Keratinocyte (primary cell): ENCODE results near the gene HDAC1. TPM values are rescaled to one million over a fixed set of nuclear protein-coding genes. Genes with fewer than 3 reads are reported as not detected.

Experiments
- DNase-seq: peaks from one replicate; pipeline ENCODE4 v3.0.0-alpha.2; 2011; ENCODE audit warnings: low read depth, missing footprints, low spot score
- FAIRE-seq: peaks from 2 replicates; lab custom pipeline; 2011; peaks lifted over from hg19 to GRCh38; lab: Jason Lieb, UNC
- H2AFZ ChIP-seq: 2 replicates; pipeline ENCODE4 v1.6.0; 2012; ENCODE audit warnings: low read length, control low read depth, inconsistent platforms; ENCODE audit not compliant: control insufficient read depth
- H3K27ac ChIP-seq: 2 replicates; pipeline ENCODE4 v1.5.1; 2011; ENCODE audit warnings: low read length; ENCODE audit not compliant: control insufficient read depth, insufficient read depth
- H3K27me3 ChIP-seq: 3 replicates; pipeline ENCODE4 v1.6.0; 2011; ENCODE audit warnings: low read length; ENCODE audit not compliant: control insufficient read depth, insufficient read depth; ENCODE audit errors: extremely low read depth
- H3K36me3 ChIP-seq, 2 experiments: 2 replicates in 1 of 2; 3 replicates in 1 of 2; pipeline ENCODE4 v1.5.1; 2011; ENCODE audit warnings: low read length in 2 of 2, mild to moderate bottlenecking in 1 of 2; ENCODE audit not compliant: control insufficient read depth in 2 of 2, insufficient read depth in 2 of 2; ENCODE audit errors: extremely low read depth in 1 of 2
- H3K4me1 ChIP-seq: 3 replicates; pipeline ENCODE4 v1.5.1; 2011; ENCODE audit warnings: low read length; ENCODE audit not compliant: control insufficient read depth, insufficient read depth; ENCODE audit errors: extremely low read depth
- H3K4me2 ChIP-seq: 3 replicates; pipeline ENCODE4 v1.6.0; 2011; ENCODE audit warnings: low read depth, low read length; ENCODE audit not compliant: control insufficient read depth, insufficient read depth; ENCODE audit errors: extremely low read depth
- H3K4me3 ChIP-seq, 3 experiments: fragments of 200-600 bp in 1 of 3; sonication (generic) in 1 of 3; 2 replicates in 2 of 3; 3 replicates in 1 of 3; pipeline ENCODE4 v1.5.1; 2011 to 2016; ENCODE audit warnings: low read length in 3 of 3, mild to moderate bottlenecking in 3 of 3, control low read depth in 2 of 3, inconsistent platforms in 1 of 3, low read depth in 1 of 3, mixed read lengths in 1 of 3, mixed run types in 1 of 3, moderate library complexity in 1 of 3; ENCODE audit not compliant: control insufficient read depth in 2 of 3, insufficient read depth in 2 of 3; ENCODE audit errors: extremely low read depth in 1 of 3
- H3K79me2 ChIP-seq: 2 replicates; pipeline ENCODE4 v1.6.0; 2012; ENCODE audit warnings: low read length; ENCODE audit not compliant: control insufficient read depth, insufficient read depth
- H3K9ac ChIP-seq: 3 replicates; pipeline ENCODE4 v1.6.0; 2011; ENCODE audit warnings: low read length; ENCODE audit not compliant: control insufficient read depth, insufficient read depth; ENCODE audit errors: extremely low read depth
- H3K9me1 ChIP-seq: 3 replicates; pipeline ENCODE4 v1.6.0; 2011; ENCODE audit warnings: low read length; ENCODE audit not compliant: control insufficient read depth, insufficient read depth; ENCODE audit errors: extremely low read depth
- H3K9me3 ChIP-seq: 2 replicates; pipeline ENCODE4 v1.5.1; 2012; ENCODE audit warnings: low read depth, low read length; ENCODE audit not compliant: control insufficient read depth
- H4K20me1 ChIP-seq: 3 replicates; pipeline ENCODE4 v1.6.0; 2011; ENCODE audit warnings: low read length; ENCODE audit not compliant: control insufficient read depth, insufficient read depth; ENCODE audit errors: extremely low read depth
- EZH2 ChIP-seq: IDR thresholded peaks from one replicate; pipeline ENCODE4 v1.6.1; 2012; ENCODE audit warnings: inconsistent platforms, mild to moderate bottlenecking, low read length, moderate library complexity
- dilution Hi-C: fragments of 300-500 bp; cut with MboI; formaldehyde crosslinking; loops from one replicate; pipeline ENCODE4 v1.7.0; 2020; ENCODE audit warnings: low sequenced_read_pairs; ENCODE audit not compliant: extremely low pct_ligation_motif_present
- polyA plus RNA-seq, 5 experiments: library from polyadenylated mRNA; depleted of rRNA in 3 of 5; stranded (reverse) in 3 of 5; stranded (forward) in 1 of 5; unstranded in 1 of 5; fragments of >200 nt; gene quantifications; 1 replicate in 1 of 5; 2 replicates in 3 of 5; 3 replicates in 1 of 5; pipeline versions ENCODE4 v1.2.1 to v1.2.3, GENCODE V29; 2011 to 2012; ENCODE audit warnings: missing spikeins in 2 of 5, low read depth in 1 of 5, low replicate concordance in 1 of 5
- TF ChIP-seq, protein P1 (sequence below), 3 experiments: IDR thresholded peaks in 1 of 3; conservative IDR thresholded peaks in 1 of 3; optimal IDR thresholded peaks in 1 of 3; 2 replicates in 2 of 3; 3 replicates in 1 of 3; pipeline versions ENCODE3 to v1.5.1; 2011; ENCODE audit warnings: low read length in 3 of 3, mild to moderate bottlenecking in 3 of 3, moderate library complexity in 2 of 3, control low read depth in 1 of 3, inconsistent platforms in 1 of 3; ENCODE audit not compliant: insufficient read depth in 2 of 3; ENCODE audit errors: extremely low read depth in 1 of 3

Gene HDAC1
- polyA plus RNA-seq, 1 donor (not counting 4 experiments of a cell fraction or from before 2014, with no cell fraction given): 198 TPM

DNA sequence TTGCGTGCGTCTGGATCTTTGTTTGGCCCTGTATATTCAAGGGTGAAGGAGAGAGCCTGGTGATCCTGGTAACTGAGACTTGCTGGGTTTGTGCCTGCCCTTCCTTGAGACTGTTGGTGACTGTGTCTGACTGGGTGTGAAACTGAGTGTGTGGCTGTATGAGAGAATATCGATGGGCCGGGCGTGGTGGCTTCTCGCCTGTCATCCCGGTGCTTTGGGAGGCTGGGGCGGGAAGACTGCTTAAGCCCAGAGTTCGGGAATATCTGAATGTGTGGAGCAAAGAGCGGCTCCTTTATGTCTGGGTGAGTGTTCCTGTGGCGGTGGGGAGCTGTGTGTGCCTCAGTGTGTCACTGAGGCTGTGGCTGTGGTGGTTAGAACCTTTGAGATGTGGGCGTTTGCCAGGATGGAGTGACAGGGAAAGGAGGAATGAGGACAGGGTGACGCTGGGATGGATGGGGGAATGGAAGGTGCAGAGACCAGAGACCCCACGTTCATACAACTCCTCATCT lies 46.8 kb downstream of the HDAC1 start:
- Histone ChIP-seq H3K27me3 (peaks cover 14% of the 10 kb centered on the region), H3K4me3 (no peak overlapping the region), H4K20me1 (peaks cover 2% of the 10 kb centered on the region), H3K4me2 (no peak overlapping the region), H3K9ac (peak overlapping the region; percentile 37), H3K36me3 (no peaks in the 10 kb centered on the region), H3K9me1 (no peaks in the 10 kb centered on the region), H3K79me2 (no peaks in the 10 kb centered on the region), H3K9me3 (no peaks in the 10 kb centered on the region), H3K4me1 (peaks cover 27% of the 10 kb centered on the region), H3K27ac (no peak overlapping the region), H2AFZ (no peak overlapping the region)
- FAIRE-seq: no peak
- TF ChIP-seq, protein P1, sequence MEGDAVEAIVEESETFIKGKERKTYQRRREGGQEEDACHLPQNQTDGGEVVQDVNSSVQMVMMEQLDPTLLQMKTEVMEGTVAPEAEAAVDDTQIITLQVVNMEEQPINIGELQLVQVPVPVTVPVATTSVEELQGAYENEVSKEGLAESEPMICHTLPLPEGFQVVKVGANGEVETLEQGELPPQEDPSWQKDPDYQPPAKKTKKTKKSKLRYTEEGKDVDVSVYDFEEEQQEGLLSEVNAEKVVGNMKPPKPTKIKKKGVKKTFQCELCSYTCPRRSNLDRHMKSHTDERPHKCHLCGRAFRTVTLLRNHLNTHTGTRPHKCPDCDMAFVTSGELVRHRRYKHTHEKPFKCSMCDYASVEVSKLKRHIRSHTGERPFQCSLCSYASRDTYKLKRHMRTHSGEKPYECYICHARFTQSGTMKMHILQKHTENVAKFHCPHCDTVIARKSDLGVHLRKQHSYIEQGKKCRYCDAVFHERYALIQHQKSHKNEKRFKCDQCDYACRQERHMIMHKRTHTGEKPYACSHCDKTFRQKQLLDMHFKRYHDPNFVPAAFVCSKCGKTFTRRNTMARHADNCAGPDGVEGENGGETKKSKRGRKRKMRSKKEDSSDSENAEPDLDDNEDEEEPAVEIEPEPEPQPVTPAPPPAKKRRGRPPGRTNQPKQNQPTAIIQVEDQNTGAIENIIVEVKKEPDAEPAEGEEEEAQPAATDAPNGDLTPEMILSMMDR (optimal IDR thresholded peaks at IDR 0.05 in 1 of 3, IDR thresholded peaks at IDR 0.05 in 1 of 3, conservative IDR thresholded peaks at IDR 0.05 in 1 of 3; ENCODE audit: extremely low read depth in 1 of 3, insufficient read depth in 2 of 3, low read length in 3 of 3): no peak
- DNase-seq: no peak
- dilution Hi-C loops: no loop called here

DNA sequence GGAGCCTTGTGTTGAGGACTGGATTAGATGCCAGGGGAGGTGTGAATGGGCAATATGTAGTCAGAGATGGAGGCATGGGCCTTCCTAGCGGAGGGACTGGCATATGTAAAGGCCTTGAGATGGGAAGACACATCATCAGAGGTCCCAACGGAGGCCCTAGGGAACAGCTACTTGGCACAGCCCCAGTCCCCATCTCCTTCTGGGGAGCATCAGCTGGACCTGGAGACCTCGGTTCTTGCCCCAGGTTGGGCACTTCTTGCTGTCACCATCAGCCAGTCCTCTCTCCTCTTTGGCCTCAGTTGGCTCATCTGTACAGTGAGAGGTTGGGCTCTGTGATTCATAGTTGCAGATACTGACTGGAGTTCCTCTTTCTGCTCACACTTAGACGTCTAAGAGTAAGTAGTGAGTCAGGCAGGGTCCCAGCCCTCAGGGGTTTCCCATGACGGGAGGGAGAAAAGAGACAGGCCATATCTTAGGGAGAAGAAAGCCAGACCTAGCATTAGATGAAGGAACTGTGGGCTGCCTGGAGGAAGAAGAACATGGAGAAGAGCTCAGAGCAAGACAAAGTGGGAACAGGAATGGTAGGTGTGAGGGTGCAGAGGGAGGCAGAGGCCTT lies 47.6 kb downstream of the HDAC1 start:
- FAIRE-seq (no peak), DNase-seq (peak; percentile 58)
- Histone ChIP-seq H2AFZ (no peak overlapping the region), H3K27me3 (peaks cover 14% of the 10 kb centered on the region), H3K9ac (no peak overlapping the region), H3K4me2 (no peak overlapping the region), H3K4me3 (no peak overlapping the region), H3K4me1 (peaks cover 27% of the 10 kb centered on the region), H4K20me1 (peaks cover 2% of the 10 kb centered on the region), H3K9me1 (no peaks in the 10 kb centered on the region), H3K79me2 (no peaks in the 10 kb centered on the region), H3K36me3 (no peaks in the 10 kb centered on the region), H3K9me3 (no peaks in the 10 kb centered on the region), H3K27ac (no peak overlapping the region)
- TF ChIP-seq, protein P1 (optimal IDR thresholded peaks at IDR 0.05 in 1 of 3, IDR thresholded peaks at IDR 0.05 in 1 of 3, conservative IDR thresholded peaks at IDR 0.05 in 1 of 3; ENCODE audit: extremely low read depth in 1 of 3, insufficient read depth in 2 of 3, low read length in 3 of 3): no peak
- no peak for TF ChIP-seq EZH2
- dilution Hi-C loops: no loop called here
